SK-MEL-5 (cell line): Measurements from ENCODE around the gene CENPX. TPM values are rescaled to one million over a fixed set of nuclear protein-coding genes. Genes with fewer than 3 reads are reported as not detected.

Source experiments
- DNase-seq: peaks from one replicate; pipeline ENCODE4 v3.0.0-alpha.2; 2016; ENCODE audit warnings: low read depth, low spot score
- in situ Hi-C: cut with HindIII; loops from 2 replicates; pipeline ENCODE4 v1.10.0; 2016; ENCODE audit warnings: low sequenced_read_pairs, high pct_unique_total_duplicates, low pct_unique_long_range_greater_than_20kb
- polyA plus RNA-seq, 2 experiments: library from polyadenylated mRNA; depleted of rRNA; stranded (reverse); fragments of >200 nt; gene quantifications; 2 replicates each; pipeline ENCODE4 v1.2.3, GENCODE V29; 2015
- total RNA-seq: library from RNA; depleted of rRNA; stranded (reverse); fragments of >200 nt; shearing (Covaris generic); gene quantifications from 2 replicates; pipeline ENCODE4 v1.2.3, GENCODE V29; 2014; rRNA removed

CENPX gene
- total RNA-seq = 130 and 134 TPM in 2 replicates
- 135 and 199 TPM in 2 replicates for polyA plus RNA-seq (2015; cell fraction: cytosol; rRNA removed)
- 308 and 335 TPM in 2 replicates for polyA plus RNA-seq (2015; cell fraction: nucleus; rRNA removed)

DNA sequence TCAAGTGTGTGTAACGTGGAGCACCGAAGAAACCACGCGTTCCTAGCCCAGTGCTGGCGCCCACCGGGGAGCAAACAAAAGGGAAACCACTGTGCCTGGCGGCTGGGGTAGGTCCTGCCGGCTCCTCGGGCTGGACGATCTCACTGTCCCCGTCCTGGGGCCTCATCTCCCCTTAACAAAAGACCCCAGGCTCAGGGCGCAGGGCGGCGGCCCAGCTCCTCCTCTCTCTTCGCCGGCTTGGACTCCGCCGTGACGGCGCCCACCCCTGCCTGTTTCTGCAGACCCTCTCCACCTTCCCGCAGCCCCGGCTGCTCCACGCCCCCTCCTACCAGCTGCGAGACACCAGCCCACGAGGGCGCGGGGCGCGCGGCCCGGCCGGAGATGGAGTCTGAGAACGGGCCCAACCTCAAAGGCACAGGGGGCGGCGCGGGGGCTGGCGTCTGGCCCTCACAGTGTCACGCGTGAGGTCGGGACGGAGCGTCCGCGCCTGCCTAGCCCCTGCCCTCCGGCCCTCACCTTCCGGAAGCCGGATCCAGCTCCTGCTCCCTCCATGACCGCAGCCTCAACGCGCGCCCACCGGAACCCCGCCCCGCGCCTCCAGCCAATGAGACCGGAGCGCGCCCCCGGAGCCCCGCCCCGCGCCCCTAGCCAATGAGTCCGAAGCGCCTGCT lies at the start of gene CENPX:
Gene CENPX (minus strand): TSS at position 569 of the 671 bp plus-strand sequence. CDS start 17 bp downstream, at position 552.
- in situ Hi-C loops = no loop called here
- no peak for DNase-seq

DNA sequence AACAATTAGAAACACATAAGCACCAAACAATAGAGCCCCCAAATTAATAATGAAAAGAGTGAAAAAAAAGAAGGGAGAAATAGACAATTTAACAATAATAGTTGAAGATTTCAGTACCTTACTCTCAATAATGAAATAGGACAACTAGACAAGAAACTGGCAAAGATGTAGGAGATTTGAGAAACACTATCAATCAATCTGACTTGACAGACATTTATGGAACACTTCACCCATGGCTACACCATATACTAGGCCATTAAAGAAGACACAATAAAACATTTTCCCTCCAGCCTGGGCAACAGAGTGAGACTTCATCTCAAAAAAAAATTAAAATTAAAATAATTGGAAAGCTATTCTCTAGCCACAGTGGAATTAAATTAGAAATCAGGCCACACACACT lies 47.9 kb upstream of the CENPX start:
- DNase-seq = no peak
- in situ Hi-C loops = no loop called here

DNA sequence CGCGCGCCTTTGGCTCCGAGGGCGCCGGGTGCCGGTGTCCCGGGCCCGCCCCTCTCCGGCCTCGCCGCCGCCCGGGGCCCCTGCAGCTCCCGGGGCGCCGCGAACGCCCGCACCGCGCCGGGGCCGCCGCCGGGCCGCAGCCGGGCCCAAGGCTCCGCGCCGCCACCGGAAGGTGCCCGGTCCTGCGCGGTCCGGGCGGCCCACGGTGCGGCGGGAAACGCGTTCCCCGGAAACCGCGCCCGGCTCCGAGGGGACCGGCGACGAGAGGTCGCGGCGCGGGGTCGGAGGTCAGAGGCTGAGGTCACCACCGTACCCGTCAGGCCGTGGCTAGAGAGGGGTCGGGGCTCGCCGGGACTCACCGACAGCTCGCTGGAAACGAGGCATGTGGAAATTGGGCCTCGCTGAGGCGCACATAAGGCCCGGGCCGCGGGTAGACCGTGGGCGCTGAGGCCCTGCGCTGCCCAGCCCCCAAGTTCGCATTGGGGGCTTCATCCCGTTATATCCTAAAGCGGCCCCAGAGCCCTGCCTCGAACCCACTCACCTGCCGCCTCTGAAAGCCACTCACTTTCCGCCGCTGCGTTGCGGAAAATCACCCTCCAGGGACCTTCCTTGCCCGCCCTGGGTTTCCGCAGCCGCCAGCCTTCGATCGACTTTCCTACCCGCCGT lies 43.1 kb upstream of the CENPX start, which contains the start of gene DUS1L:
Gene DUS1L (minus strand): TSS at position 167 of the 666 bp plus-strand sequence. CDS start 745 bp downstream, outside the sequence.
- in situ Hi-C loops = no loop called here
- DNase-seq = peak; percentile 61

- DNase-seq = no peak
- in situ Hi-C loops = no loop called here
These were observed 42.5 kb upstream of the CENPX start for GRCh38 chr17:82065193-82065637.

DNA sequence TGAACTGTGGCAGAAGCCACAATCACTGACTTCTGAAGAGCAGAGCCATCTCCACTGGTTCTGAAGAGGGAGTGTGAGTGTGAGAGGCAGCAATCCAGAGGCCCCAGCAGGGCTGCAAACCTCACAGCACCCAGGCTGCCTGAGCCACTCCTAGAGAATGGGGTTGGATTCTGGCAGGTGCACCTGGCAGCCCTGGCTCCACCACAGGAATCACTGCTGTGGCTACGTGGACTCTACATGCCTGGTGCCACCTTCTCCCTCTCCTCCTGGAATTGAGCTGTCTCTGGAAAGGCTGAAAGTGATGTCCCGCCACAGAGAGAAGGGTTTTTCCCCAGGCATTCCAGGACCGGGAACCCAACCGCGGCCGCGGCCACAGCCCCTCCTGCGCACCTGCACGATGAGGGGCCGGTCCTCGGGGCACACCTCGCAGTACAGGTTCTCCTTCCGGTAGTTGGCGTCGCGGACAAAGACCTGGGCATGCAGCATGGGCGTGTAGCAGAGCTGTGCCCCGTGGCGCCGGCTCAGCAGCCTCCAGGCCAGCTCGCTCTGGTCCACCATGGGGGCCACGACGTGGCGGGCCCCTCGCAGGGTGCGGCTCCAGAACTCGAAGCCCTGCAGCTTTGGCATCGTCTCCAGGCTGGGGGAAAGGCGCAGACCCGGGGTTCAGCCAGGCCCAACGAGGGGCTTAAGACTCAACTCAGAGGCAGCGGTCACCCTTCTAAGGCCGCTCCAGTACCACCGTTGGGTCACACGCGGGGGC lies 41.9 kb upstream of the CENPX start:
- in situ Hi-C loops = no loop called here
- no peak for DNase-seq

DNA sequence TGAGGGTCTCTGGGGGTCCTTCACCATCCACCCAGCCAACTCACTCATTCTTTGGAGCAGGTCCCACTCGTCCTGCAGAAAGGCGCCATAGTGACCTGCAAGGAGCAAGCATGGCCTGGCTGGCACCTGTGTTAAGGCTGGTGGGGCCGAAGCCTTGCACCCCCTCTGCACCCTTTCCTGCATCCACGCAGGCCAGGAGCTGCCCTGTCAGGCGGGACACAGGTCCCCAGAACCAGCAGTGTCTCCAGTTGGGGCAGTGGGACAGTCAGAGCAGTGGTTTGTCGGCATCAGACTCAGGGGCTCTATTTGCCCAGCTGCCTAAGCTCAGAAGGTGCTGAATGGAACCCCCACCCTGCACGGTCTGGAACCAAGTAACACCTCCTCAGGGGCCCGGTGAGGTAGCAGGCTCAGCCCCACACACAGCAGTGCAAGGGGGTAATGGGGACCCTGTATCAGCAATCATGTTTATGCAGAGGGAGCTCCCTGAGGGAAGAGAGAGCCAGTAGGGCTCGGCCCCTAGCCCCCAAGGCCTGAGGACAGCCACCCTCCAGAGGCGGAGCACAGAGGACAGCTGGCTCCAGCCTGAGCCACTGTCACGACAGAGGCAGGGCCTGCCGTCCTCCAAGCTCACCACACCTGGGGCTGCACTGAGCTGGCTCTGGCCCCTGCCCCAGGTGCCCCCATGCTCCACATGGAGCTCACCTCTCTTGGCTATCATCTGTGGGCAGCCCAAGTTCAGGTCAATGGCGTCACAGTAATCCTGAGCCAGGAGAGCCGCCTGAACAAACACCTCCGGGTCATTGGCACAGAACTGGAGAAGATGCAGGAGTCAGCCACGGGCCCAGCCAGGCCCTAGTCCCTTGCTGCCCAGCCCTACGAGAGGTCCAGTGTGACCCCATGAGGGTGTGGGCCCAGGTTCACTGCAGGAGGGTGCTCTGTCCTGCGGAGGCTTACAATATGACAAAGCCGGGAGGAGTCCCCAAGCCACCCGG lies 41.0 kb upstream of the CENPX start:
- DNase-seq = no peak
- in situ Hi-C loops = no loop called here

DNA sequence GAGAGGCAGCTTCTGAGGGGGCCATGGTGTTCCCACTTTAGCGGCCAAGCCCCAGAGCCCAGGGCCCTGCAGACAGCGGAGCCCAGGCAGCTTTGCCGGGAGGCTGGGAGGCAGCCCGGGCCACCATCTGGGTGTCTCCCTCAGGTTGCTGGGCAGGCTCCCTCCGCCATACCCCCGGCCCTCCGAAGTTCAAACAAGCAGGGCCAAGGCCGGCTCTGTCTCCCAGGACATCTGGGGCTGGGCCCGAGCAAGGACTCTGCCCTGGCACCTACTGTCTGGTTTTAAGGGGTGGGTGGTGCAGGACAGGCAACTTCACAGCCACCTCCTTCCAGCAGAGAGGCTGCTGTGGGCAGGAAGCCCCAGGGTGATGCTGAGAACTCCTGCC lies 40.3 kb upstream of the CENPX start:
- in situ Hi-C loops = no loop called here
- no peak for DNase-seq

GRCh38 chr17:82062076-82062983 lies 39.7 kb upstream of the CENPX start:
- in situ Hi-C loops = no loop called here
- DNase-seq = no peak

DNA sequence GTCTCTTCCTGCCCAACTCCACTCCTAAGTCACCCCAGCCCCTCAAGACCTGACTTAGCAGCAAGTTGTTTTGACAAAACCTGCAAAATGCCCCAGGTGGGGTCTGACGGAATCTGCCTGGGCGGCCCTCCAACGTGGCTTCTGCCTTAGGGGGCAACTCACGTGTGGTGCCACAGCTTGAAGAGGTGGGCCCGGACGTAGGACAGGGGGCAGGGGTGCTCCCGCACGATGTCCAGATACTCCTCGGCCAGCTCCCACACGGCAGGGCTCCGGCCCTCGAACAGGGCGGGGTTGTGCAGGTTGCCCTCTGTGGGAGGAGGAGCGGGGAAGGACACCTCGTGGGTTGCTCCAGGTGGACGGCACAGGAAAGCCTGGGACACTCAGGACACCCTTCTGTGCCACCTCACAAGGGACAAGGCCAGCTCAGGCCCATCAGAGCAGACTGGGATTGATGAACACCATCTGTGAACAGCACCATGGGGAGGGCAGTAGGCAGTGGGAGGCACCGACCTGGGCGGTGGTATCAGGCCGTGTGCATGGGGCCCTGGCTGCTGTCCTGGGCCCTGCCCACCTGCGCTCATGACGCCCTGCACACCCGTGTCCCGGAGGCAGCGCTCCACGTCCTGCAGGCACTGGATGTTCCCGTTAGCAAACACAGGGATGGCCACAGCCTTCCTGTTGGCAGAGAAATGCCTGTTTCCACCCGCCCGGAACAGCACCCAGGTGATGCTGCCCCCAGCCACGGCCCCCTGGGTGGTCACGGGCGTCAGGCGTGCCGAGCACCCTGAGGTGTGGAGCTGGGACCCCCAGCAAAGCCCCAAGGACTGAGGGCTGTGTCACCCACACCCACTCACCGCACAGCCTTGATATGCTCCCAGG lies 38.6 kb upstream of the CENPX start:
- no peak for DNase-seq
- in situ Hi-C loops = no loop called here

- DNase-seq = no peak
- in situ Hi-C loops = no loop called here
These were observed 37.9 kb upstream of the CENPX start for GRCh38 chr17:82060614-82061013.

- in situ Hi-C loops = no loop called here
These were observed 37.3 kb upstream of the CENPX start for GRCh38 chr17:82060001-82060380.

GRCh38 chr17:82059272-82060000 lies 36.8 kb upstream of the CENPX start:
- in situ Hi-C loops = loop anchor here (10.0 kb wide), 1 partner anchor 145 kb away; no protein-coding TSS in a partner anchor
- no peak for DNase-seq

More at GRCh38 chr17:82060001-82060380, 37.3 kb upstream of the CENPX start:
- no peak for DNase-seq

GRCh38 chr17:82058855-82059249 lies 36.2 kb upstream of the CENPX start:
- no peak for DNase-seq

GRCh38 chr17:82058230-82058854 lies 35.7 kb upstream of the CENPX start:
- DNase-seq = no peak
- in situ Hi-C loops = loop anchor here (10.0 kb wide), 1 partner anchor 146 kb away; no protein-coding TSS in a partner anchor

More at GRCh38 chr17:82058855-82059249, 36.2 kb upstream of the CENPX start:
- in situ Hi-C loops = loop anchor here (10.0 kb wide), 1 partner anchor 146 kb away; no protein-coding TSS in a partner anchor
